Ramos (cell line): ENCODE measurements around the gene MAPK13.

Source experiments
- in situ Hi-C: fragments of 300-500 bp; cut with MboI; formaldehyde crosslinking; loops from one replicate; pipeline ENCODE4 v1.14.3; 2022; ENCODE audit warnings: low sequenced_read_pairs; ENCODE audit not compliant: unreplicated experiment

MAPK13 gene

DNA sequence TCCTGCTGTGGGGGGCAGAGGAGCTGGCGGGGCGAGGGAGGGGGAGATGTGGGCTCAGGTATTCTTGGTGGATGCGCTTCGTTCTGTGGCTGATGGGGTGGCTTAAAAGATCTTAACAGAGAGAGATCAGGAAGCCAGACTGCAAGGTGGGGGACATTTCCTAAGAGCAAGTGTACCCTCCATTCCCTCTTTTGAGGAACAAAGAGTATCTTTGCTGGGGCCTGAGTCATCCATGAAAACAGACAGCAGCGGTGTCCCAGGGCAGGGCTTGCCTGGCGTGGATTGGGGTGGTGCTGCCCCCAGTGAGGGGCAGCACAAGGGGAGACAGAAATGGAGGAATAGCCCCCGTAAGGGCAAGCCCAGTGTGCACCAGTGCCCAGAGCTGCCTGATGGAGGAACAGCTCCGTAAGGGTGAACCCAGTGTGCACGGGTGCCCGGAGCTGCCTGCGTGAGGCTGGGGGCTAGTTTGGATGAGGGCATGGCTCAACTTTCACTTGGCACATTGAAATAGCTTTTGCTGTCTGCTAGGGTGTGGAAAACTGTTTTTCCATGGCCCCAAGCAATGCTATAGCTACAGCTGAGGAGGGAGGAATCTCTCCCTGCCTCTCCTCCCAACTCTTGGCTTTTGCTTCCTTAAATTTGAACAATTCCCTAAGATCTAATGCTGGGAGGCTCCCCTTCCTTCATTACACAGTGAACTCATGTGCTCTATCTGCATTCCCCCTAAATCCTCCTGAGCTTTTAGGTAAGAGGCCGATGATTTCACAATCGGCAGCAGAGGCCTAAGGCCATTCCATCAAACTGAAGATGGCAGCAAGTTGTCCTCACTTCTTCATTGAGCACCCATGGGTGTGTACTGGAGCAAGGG is 12.9 kb downstream of the MAPK13 start:
- in situ Hi-C loops: no loop called here

DNA sequence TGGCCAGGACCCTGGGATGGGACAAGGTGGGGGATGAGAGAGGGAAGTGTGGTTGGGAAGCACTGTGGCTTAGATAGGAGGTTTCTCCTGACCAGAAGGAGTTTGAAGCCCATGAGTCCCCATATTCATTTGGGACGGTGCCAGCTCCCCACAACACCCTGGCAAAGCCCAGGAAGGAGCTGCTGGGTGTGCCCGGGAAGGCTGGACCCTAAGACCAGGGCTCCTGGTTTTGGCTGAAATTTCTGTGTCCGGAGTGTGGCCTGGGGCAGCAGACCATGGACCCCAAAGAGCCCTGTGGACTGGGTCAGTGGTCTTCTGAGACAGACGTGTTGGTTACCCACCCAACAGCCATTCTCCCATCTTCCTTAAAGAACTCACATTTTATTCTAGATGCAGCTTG is 15.2 kb downstream of the MAPK13 start:
- in situ Hi-C loops: no loop called here

DNA sequence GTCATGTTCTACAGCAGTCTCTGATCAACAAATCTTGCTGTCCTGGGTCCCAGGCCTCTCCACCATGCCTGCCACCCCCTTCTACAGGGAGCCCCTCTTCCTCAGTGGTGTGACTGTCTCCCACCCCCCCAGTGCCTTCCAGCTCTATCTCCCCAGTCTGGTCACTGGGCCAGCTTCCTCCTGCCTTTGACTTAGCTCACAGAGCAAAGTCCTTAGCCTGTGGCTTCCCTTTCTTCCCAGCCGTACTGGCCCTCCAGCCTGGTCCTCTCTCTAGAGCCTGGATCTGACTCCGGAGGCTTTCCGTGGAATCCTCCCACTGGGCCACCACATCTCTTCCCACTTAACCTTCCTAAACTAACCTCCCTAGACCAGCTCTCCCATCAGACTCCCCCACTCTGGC is 17.0 kb downstream of the MAPK13 start:
- in situ Hi-C loops: no loop called here

DNA sequence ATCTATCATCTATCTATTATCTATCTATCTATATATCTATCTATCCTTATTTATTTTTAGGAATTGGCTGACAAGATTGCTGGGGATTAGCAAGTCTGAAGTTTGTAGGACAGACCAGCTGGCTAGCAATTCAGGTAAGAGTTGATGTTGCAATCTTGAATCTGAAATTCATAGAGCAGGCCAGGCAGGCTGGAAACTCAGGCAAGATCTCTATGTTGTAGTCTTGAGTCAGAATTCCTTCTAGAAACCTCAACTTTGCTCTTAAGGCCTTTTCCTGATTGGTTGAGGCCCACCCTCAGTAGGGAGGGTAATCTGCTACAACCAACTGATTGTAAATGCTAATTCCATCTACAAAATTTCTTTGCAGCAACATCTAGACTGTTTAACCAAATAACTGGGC is 19.2 kb downstream of the MAPK13 start:
- in situ Hi-C loops: no loop called here

DNA sequence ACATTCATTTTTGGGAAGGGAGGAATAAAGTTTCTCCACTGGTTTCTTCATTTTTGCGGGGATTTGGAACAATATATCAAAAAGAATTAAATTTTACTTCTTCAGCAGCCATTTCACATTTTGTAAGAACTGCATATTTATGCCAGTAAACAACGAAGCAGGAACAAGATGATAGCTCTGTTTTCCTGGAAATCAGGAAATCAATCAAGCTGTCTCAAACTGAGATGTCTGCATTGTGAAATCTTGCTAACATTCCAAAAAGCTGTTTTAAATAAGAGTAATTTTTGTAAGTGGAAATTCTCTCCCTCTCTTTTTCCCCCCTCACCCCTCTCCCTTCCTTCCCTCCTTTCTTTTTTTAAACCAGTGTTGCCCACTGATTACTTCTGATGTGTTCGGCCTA is 20.0 kb downstream of the MAPK13 start:
- in situ Hi-C loops: no loop called here

DNA sequence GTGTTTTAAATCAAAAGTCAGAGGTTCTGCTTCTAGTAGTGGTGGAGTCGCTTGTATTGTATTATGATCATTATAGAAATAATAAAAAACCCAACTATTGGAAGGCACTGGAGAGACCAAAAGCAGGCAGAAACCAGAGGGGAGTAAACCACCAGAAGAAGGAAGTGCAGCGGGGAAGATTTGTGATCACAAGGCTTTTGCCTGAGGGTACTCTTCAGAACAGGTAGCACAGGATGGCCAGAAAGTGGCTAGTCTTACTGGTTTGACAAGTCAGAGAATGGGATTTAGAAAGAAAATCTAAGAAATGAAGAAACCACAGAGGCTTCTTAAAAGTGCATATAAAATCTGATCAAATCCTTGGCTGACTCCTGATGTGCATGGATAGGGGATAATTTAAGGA is 24.0 kb downstream of the MAPK13 start:
- in situ Hi-C loops: no loop called here

DNA sequence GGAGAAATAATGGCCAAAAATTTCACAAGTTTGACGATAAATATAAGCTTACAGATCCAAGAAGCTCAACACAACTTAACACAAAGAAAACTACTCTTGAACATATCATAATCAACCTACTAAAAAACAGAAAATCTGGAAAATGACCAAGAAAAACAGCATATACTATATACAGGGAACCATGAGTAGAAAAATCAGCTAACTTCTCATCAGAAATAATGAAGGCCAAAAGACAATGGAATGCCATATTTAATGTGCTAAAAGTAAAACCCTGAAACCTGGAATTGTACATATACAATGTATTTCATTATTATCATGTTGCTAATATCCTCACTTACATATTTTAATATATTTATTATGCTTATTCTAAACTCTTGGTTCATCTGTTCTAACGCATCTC is 25.3 kb downstream of the MAPK13 start:
- in situ Hi-C loops: no loop called here

DNA sequence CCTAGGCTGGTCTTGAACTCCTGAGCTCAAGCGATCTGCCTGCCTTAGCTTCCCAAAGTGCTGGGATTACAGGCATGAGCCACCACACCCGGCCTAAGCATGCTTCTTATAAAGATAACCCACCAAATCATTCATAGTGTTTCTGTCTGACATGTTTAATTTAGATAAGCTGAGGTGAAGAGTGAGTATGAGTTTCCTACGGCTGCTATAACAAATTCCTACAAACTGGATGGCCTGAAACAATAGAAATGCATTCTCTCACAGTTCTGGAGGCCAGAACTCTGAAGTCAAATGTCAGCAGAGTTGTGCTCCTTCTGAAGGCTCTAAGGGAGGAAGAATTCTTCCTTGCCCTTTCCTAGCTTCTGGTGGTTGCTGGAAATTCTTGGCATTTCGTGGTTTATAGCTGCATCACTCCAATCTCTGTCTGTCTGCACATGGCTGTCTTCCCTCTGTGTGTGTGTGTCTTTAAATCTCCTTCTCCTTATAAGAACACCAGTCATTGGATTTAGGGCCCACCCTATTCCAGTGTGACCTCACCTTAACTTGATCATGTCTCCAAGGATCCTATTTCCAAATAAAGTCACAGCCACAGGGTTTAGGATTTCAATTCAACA is 29.9 kb downstream of the MAPK13 start:
- in situ Hi-C loops: no loop called here

DNA sequence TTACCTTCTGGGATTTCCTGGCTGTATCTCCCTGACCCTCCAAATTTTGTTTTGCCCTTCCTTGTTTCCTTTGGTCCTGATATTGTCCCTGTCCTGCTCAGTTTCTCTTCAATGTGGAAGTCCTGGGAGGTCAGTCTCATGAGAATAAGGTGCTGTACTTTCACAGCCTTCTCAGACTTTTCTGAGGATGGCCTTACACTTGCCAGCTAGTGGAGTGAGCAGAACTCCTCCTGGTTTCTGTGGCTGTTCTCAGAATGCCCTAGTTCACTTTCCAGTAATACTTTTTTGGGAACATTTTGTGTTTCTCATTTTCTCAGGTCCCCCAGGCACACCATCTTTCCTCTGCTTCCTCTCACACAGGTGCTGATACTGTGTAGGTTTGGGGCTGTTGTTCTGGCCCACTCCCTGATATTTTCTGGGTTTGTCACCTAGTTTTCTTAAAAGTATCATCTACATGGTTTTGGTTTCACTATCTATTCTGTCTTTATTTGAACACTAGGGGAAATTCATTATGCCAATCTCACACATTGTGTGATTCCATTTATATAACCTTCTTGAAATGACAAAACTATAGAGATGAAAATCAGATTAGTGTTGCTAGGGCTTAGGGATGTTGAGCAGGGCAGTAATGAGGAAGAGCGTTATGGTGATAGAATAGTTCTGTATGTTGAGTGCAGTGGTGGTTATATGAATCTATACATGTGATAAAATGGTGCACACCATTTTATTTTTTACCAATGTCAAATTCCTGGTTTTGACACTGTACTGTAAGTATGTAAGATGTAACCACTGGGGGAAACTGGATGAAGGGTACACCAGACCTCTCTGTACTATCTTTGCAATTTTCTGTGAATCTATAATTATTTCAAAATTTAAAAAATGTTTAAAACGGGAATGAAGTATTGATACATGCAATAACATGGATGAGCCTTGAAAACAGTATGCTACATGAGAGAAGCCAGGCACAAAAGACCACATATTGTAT is 39.0 kb downstream of the MAPK13 start:
- in situ Hi-C loops: no loop called here

DNA sequence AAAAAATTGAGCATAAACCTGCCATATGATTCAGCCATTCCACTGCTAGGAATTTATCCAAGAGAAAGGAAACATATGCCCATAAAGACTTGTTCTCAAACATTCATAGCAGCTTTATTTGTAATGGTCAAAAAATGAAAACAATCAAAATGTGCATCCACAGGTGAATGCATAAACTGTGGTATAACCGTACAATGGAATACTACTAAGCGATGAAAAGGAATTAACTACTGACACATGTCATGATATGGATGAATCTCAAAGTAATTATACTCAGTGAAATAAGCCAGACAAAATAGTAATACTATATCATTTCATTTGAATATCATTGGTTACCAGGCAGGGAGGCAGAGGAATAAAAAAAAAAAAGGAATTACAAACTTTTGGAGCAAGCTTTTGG is 40.4 kb downstream of the MAPK13 start:
- in situ Hi-C loops: no loop called here

DNA sequence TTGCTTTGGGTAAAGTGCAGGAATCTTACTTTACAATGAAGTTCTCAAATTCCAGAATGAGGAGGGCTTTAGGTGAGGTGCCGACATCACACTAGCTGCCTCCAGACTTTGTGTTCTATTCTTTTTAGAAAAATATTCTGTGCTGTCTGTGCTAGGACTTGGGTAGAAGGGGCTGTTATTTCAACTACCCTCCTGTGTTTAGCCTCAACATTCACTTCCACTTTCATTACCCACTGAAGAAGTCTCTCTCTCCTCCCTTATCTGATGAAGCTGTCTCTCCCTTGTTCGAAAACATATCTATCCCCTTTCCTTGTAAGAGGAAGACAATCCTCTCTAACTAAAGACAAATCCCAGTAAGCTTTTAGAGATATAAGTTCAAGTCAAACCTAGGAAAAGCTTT is 41.3 kb downstream of the MAPK13 start:
- in situ Hi-C loops: no loop called here

DNA sequence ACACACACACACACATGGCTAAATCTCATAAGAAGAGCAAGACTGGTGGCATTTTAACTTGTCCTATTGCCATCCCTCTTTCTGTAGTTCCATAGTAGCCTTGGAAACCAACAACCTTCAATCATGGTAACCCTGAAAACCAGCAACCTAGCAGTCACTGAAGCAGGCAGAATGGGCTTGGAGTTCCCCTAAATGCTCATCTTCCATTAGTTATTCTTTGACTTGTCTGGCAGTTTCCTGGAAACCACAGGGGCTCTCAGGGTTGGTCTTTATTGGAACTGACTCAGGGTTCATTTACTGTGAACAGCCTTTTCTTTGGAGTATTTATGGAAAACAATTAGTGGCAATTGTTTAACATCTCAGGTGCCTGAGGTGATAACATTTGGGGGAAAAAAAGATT is 46.9 kb downstream of the MAPK13 start:
- in situ Hi-C loops: no loop called here

DNA sequence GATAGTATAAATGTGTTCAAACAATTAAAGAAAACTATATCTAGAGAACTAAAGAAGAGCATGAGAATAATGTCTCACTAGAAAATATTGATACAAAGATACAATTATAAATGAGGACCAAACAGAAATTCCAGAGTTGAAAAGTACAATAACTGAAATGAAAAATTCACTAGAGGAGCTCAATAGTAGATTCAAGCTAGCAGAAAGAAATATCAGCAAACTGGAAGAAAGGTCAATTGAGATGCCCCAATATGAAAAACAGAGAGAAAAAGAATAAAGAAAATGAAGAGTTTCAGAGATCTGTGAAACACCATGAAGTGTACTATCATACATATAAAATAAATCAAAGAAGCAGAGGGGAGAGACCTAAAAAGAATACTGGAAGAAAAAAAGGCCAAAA is 48.2 kb downstream of the MAPK13 start:
- in situ Hi-C loops: no loop called here

DNA sequence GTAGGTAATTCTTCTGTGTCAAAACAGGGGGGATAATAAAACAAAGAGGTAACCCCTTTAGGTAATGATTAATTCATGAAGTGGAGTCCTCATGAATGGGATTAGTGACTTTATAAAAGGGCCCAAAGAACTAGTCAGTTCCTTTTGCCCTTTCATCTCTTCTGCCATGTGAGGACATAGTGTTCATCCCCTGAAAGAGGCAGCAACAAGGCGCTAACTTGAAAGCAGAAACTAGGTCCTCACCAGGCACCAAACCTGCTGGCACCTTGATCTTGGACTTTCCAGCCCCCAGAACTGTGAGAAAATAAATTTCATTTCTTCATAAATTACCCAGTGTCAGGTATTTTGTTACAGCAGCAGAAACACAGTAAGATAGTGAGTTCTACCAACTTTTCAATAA is 49.8 kb downstream of the MAPK13 start:
- in situ Hi-C loops: no loop called here

DNA sequence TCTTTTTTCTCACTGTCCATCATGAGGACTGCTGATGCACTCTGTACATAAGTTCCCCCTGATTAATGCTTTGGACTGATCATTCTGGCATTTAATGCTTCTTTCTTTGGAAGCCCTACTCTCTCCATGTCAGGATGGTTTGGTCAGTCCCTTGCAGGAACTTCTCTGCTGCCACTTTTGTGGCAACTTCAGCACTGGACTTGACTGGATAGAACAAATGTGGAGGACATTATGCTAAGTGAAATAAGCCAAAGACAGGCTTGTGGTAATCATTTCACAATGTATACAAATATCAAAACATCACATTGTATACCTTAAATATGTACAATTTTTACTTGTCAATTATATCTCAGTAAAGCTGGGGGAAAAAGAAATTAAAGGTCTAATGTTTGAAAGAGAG is 54.0 kb downstream of the MAPK13 start:
- in situ Hi-C loops: no loop called here

DNA sequence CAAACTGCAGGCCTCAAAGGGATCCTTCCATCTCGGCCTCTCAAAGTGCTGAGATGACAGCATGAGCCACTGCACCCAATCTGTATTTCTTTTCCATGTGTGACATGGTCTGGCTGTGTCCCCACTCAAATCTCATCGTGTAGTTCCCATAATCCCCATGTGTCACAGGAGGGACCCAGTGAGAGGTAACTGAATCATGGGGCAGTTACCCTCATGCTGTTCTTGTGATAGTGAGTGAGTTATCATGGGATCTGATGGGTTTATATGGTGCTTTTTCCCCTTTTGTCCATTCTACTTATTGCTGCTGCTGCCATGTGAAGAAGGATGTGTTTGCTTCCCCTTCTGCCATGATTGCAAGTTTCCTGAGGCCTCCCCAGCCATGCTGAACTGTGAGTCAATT is 55.9 kb downstream of the MAPK13 start:
- in situ Hi-C loops: no loop called here

DNA sequence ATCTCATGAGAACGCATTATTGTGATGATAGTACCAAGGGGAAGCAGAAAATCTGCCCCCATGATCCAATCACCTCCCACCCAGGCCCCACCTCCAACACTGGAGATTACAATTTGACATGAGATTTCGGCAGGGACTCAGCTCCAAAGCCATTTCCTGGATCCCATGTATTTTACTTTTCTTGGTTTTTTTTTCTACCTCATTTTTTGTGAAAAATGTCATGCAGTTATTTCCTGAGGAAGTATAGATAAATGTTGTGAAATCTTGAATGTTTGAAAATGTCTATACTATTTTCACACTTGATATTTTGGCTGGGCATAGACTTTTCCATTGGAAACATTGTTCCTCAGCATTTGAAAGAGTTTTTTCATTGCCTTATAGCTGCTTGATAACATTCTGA is 57.1 kb downstream of the MAPK13 start:
- in situ Hi-C loops: no loop called here
